ENCODE results near the gene PCDHA13.

The PCDHA13 gene

GRCh38 chr5:140925806-140926442, 44.0 kb downstream of the PCDHA13 start, which contains the start of gene PCDHAC1:
TSS of gene PCDHAC1 (plus strand) at chr5:140926299. CDS start at chr5:140926893, 594 bp downstream.
- TF ChIP-seq CTCF (IDR thresholded peaks at IDR 0.05; ENCODE audit: low read depth, low read length): no peak
- peak within 1 kb of the TSS; percentile 31 to 53 for H3K4me3 ChIP-seq (replicated peaks in 1 of 2; ENCODE audit: low read depth in 2 of 2, low read length in 2 of 2)
- no peak for DNase-seq (ENCODE audit: low read depth in 2 of 2)

GRCh38 chr5:140926443-140927227, 44.7 kb downstream of the PCDHA13 start:
- peak overlapping the region; percentile 31 to 53 for H3K4me3 ChIP-seq (replicated peaks in 1 of 2; ENCODE audit: low read depth in 2 of 2, low read length in 2 of 2)
- DNase-seq (ENCODE audit: low read depth in 2 of 2): peak; percentile 44 to 58
- peak; percentile 53 for TF ChIP-seq CTCF (IDR thresholded peaks at IDR 0.05; ENCODE audit: low read depth, low read length)

GRCh38 chr5:140927228-140927573, 45.3 kb downstream of the PCDHA13 start:
- TF ChIP-seq CTCF (IDR thresholded peaks at IDR 0.05; ENCODE audit: low read depth, low read length): no peak
- peak overlapping the region; percentile 31 to 53 for H3K4me3 ChIP-seq (replicated peaks in 1 of 2; ENCODE audit: low read depth in 2 of 2, low read length in 2 of 2)
- no peak for DNase-seq (ENCODE audit: low read depth in 2 of 2)

All from cardiac fibroblast (primary cell).